HepG2 (cell line): Measurements from ENCODE around the gene MPC2. TPM values are rescaled to one million over a fixed set of nuclear protein-coding genes. Genes with fewer than 3 reads are reported as not detected.

Source experiments
- ATAC-seq: fragments of 200-7000 bp; cut with Tn5 transposase; 3 replicates; pipeline ENCODE4 v1.9.1; 2020; ENCODE audit warnings: mild to moderate bottlenecking, moderate library complexity
- BruUV-seq: library from RNA; stranded (reverse); fragments of 400-500 nt; replicated peaks from 2 replicates; lab custom pipeline; 2021; lab: Mats Ljungman, UMichigan
- CTCF ChIA-PET: fragments of 300-600 bp; formaldehyde crosslinking; extraction: SDS; loops from one replicate; lab custom pipeline; 2021; ENCODE audit warnings: low total read pairs, inconsistent platforms, low intra/inter-chr PET ratio; lab: Yijun Ruan, JAX
- POLR2A ChIA-PET: fragments of 350-600 bp; sonication (Branson Sonifier 250); formaldehyde crosslinking; loops from one replicate; lab custom pipeline; 2020; ENCODE audit warnings: antibody characterized with exemption, inconsistent platforms; lab: Yijun Ruan, JAX
- DNase-seq: peaks from one replicate; pipeline ENCODE4 v3.0.0-alpha.2; 2015; ENCODE audit warnings: low spot score
- FAIRE-seq: peaks from 3 replicates; lab custom pipeline; 2011; peaks lifted over from hg19 to GRCh38; lab: Jason Lieb, UNC
- H2AFZ ChIP-seq: one replicate; pipeline ENCODE4 v1.6.1; 2011; ENCODE audit warnings: low read length, inconsistent platforms
- H3K27ac ChIP-seq: fragments of 300-600 bp; 3 replicates; pipeline ENCODE4 v1.8.0; 2011; ENCODE audit warnings: mixed run types, mild to moderate bottlenecking, mixed read lengths, low read length, inconsistent platforms; ENCODE audit not compliant: insufficient read depth; ENCODE audit errors: extremely low read length
- H3K27me3 ChIP-seq, 2 experiments: fragments of 200-600 bp in 1 of 2; 2 replicates in 1 of 2; 3 replicates in 1 of 2; pipeline versions ENCODE4 v1.6.0 to v1.8.0; 2011; ENCODE audit warnings: low read length in 2 of 2, mild to moderate bottlenecking in 2 of 2, moderate library complexity in 2 of 2, inconsistent platforms in 1 of 2; ENCODE audit not compliant: insufficient read depth in 2 of 2, control insufficient read depth in 1 of 2
- H3K36me3 ChIP-seq, 2 experiments: fragments of 200-600 bp in 1 of 2; replicated peaks in 1 of 2; 2 replicates in 1 of 2; 3 replicates in 1 of 2; pipeline versions ENCODE4 v1.5.1 to v1.8.0; 2011; ENCODE audit warnings: low read length in 2 of 2, inconsistent platforms in 1 of 2; ENCODE audit not compliant: insufficient read depth in 2 of 2, control insufficient read depth in 1 of 2
- H3K4me1 ChIP-seq: 2 replicates; pipeline ENCODE4 v1.5.1; 2012; ENCODE audit warnings: low read length, inconsistent platforms; ENCODE audit not compliant: insufficient read depth
- H3K4me2 ChIP-seq: 2 replicates; pipeline ENCODE4 v1.6.0; 2011; ENCODE audit warnings: low read depth, low read length, inconsistent platforms
- H3K4me3 ChIP-seq, 3 experiments: fragments of 200-600 bp in 1 of 3; sonication (generic), shearing (Covaris generic) in 1 of 3; replicated peaks in 1 of 3; 2 replicates each; pipeline ENCODE4 v1.5.1; 2011 to 2016; ENCODE audit warnings: low read length in 3 of 3, inconsistent platforms in 2 of 3, low read depth in 2 of 3, mild to moderate bottlenecking in 2 of 3, control low read depth in 1 of 3, mixed read lengths in 1 of 3; ENCODE audit not compliant: insufficient read depth in 1 of 3
- H3K79me2 ChIP-seq: one replicate; pipeline ENCODE4 v1.6.1; 2011; ENCODE audit warnings: low read length, inconsistent platforms; ENCODE audit not compliant: insufficient read depth
- H3K9ac ChIP-seq: 2 replicates; pipeline ENCODE4 v1.6.0; 2011; ENCODE audit warnings: mild to moderate bottlenecking, low read depth, low read length, inconsistent platforms; ENCODE audit not compliant: insufficient read depth
- H3K9me3 ChIP-seq: 2 replicates; pipeline ENCODE4 v1.5.1; 2012; ENCODE audit warnings: mild to moderate bottlenecking, low read length
- H4K20me1 ChIP-seq: 2 replicates; pipeline ENCODE4 v1.6.0; 2011; ENCODE audit warnings: inconsistent platforms, mild to moderate bottlenecking, low read length, moderate library complexity; ENCODE audit not compliant: insufficient read depth
- IRX3 ChIP-seq: sonication (generic); formaldehyde crosslinking; IDR thresholded peaks from 2 replicates; pipeline ENCODE4 v1.8.1; 2023; ENCODE audit warnings: mild to moderate bottlenecking, low read depth, missing genetic modification reagents, borderline replicate concordance
- JUN ChIP-seq: sonication (generic); formaldehyde crosslinking; IDR thresholded peaks from 2 replicates; pipeline ENCODE4 v1.4.0; 2020; ENCODE audit warnings: mild to moderate bottlenecking, missing genetic modification reagents
- MIER3 ChIP-seq: IDR thresholded peaks from 2 replicates; pipeline ENCODE4 v1.6.1; 2016; ENCODE audit warnings: missing compliant biosample characterization, borderline replicate concordance
- NFE2L2 ChIP-seq: fragments of 150-350 bp; IDR thresholded peaks from 2 replicates; pipeline ENCODE4 v1.6.1; 2014; ENCODE audit warnings: low read length
- ONECUT2 ChIP-seq: sonication (generic); formaldehyde crosslinking; IDR thresholded peaks from 2 replicates; pipeline ENCODE4 v1.4.0; 2020; ENCODE audit warnings: missing genetic modification reagents
- SP1 ChIP-seq, 2 experiments: fragments of 450-650 bp in 1 of 2; sonication (generic) in 1 of 2; formaldehyde crosslinking in 1 of 2; IDR thresholded peaks; 2 replicates each; pipeline versions ENCODE4 v1.4.0 to v1.6.1; 2016 to 2020; ENCODE audit warnings: missing genetic modification reagents in 1 of 2
- ZNF839 ChIP-seq: sonication (generic); formaldehyde crosslinking; IDR thresholded peaks from 2 replicates; pipeline ENCODE4 v1.4.0; 2020; ENCODE audit warnings: missing genetic modification reagents, mild to moderate bottlenecking, borderline replicate concordance
- in situ Hi-C: cut with HindIII; loops from 2 replicates; pipeline ENCODE4 v1.10.0; 2017; ENCODE audit warnings: low pct_unique_long_range_greater_than_20kb; ENCODE audit not compliant: extremely low pct_ligation_motif_present
- intact Hi-C: fragments of 100-400 bp; cut with micrococcal nuclease; formaldehyde crosslinking; loops from one replicate; pipeline ENCODE4 v1.10.0; 2022; ENCODE audit not compliant: unreplicated experiment
- polyA plus RNA-seq, 8 experiments: library from polyadenylated mRNA; depleted of rRNA in 3 of 8; stranded (reverse) in 7 of 8; unstranded in 1 of 8; fragments of >200 nt; fragmentation: Illumina TruSeq in 4 of 8; extraction: Trizol in 4 of 8; gene quantifications; 2 replicates each; pipeline versions ENCODE4 v1.2.1 to v1.2.3, GENCODE V29; 2011 to 2016; ENCODE audit warnings: low read depth in 4 of 8, missing spikeins in 1 of 8, mixed read lengths in 1 of 8; ENCODE audit not compliant: insufficient read depth in 1 of 8
- total RNA-seq, 5 experiments: library from RNA; depleted of rRNA; stranded (reverse); fragments of >200 nt; fragmentation: Illumina TruSeq; extraction: Trizol; gene quantifications; 2 replicates each; pipeline ENCODE4 v1.2.3, GENCODE V29; 2016; ENCODE audit warnings: low read depth in 1 of 5
- TF ChIP-seq, protein P1 (sequence below): sonication (generic); formaldehyde crosslinking; conservative IDR thresholded peaks from 2 replicates; pipeline ENCODE4 v1.8.1; 2023; ENCODE audit warnings: missing genetic modification reagents
- TF ChIP-seq, protein P2 (sequence below), 2 experiments: sonication (generic) in 1 of 2; formaldehyde crosslinking in 1 of 2; IDR thresholded peaks; 2 replicates each; pipeline versions ENCODE4 v1.4.0 to v1.6.1; 2018 to 2020; ENCODE audit warnings: missing genetic modification reagents in 2 of 2, borderline replicate concordance in 1 of 2, low read depth in 1 of 2, mild to moderate bottlenecking in 1 of 2, missing biosample characterization in 1 of 2
- TF ChIP-seq, protein P3 (sequence below): IDR thresholded peaks from 2 replicates; pipeline ENCODE4 v1.6.1; 2018; ENCODE audit warnings: missing genetic modification reagents
- TF ChIP-seq, protein P4 (sequence below): sonication (generic); formaldehyde crosslinking; IDR thresholded peaks from 2 replicates; pipeline ENCODE4 v1.4.0; 2020; ENCODE audit warnings: missing genetic modification reagents
- TF ChIP-seq, protein P5 (sequence below): sonication (generic); formaldehyde crosslinking; IDR thresholded peaks from 2 replicates; pipeline ENCODE4 v1.4.0; 2020; ENCODE audit warnings: low read depth, mild to moderate bottlenecking, missing genetic modification reagents
- TF ChIP-seq, protein P6 (sequence below), 2 experiments: sonication (generic) in 1 of 2; formaldehyde crosslinking in 1 of 2; IDR thresholded peaks; 2 replicates each; pipeline versions ENCODE4 v1.5.1 to v1.6.1; 2011 to 2020; ENCODE audit warnings: borderline replicate concordance in 1 of 2, low read depth in 1 of 2, low read length in 1 of 2, mild to moderate bottlenecking in 1 of 2, missing genetic modification reagents in 1 of 2, moderate library complexity in 1 of 2

The MPC2 gene
- total and polyA plus RNA-seq, 2 of the 13 experiments (the other 11 are each of a cell fraction or from before 2014, with no cell fraction given) = 38.8 to 136 TPM

DNA sequence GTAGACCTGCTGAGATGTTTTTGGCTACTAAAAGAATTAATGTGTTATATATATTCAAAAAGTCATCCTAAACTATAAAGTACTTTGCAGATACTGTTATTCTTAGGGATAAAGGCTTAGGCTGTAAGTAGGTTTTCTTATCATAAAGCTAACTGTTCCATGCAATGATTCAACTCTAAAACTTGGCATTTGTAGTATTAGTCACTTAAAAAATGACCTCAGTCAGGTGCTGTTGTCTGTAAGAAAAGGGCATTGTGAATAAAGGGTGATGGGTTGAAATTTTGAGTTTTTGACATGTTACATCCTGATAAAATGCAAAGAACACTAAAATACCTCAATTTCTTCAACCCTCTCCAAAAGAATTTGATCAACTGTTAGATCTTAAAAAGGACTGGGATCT lies 55.8 kb downstream of the MPC2 start:
- DNase-seq = no peak
- peak overlapping the region; percentile 55 for H3K4me2 ChIP-seq
- TF ChIP-seq SP1 (IDR thresholded peaks at IDR 0.05) = no peak
- TF ChIP-seq SP1 (CRISPR knock-in tag; IDR thresholded peaks at IDR 0.05) = no peak
- TF ChIP-seq, protein P1, sequence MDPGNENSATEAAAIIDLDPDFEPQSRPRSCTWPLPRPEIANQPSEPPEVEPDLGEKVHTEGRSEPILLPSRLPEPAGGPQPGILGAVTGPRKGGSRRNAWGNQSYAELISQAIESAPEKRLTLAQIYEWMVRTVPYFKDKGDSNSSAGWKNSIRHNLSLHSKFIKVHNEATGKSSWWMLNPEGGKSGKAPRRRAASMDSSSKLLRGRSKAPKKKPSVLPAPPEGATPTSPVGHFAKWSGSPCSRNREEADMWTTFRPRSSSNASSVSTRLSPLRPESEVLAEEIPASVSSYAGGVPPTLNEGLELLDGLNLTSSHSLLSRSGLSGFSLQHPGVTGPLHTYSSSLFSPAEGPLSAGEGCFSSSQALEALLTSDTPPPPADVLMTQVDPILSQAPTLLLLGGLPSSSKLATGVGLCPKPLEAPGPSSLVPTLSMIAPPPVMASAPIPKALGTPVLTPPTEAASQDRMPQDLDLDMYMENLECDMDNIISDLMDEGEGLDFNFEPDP = no peak
- TF ChIP-seq IRX3 (CRISPR knock-in tag) = no peak
- TF ChIP-seq, protein P2, sequence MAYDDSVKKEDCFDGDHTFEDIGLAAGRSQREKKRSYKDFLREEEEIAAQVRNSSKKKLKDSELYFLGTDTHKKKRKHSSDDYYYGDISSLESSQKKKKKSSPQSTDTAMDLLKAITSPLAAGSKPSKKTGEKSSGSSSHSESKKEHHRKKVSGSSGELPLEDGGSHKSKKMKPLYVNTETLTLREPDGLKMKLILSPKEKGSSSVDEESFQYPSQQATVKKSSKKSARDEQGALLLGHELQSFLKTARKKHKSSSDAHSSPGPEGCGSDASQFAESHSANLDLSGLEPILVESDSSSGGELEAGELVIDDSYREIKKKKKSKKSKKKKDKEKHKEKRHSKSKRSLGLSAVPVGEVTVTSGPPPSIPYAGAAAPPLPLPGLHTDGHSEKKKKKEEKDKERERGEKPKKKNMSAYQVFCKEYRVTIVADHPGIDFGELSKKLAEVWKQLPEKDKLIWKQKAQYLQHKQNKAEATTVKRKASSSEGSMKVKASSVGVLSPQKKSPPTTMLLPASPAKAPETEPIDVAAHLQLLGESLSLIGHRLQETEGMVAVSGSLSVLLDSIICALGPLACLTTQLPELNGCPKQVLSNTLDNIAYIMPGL (CRISPR knock-in tag; IDR thresholded peaks at IDR 0.05; ENCODE audit: borderline replicate concordance in 1 of 2, low read depth in 1 of 2) = no peak
- no peak for TF ChIP-seq NFE2L2
- TF ChIP-seq, protein P3, sequence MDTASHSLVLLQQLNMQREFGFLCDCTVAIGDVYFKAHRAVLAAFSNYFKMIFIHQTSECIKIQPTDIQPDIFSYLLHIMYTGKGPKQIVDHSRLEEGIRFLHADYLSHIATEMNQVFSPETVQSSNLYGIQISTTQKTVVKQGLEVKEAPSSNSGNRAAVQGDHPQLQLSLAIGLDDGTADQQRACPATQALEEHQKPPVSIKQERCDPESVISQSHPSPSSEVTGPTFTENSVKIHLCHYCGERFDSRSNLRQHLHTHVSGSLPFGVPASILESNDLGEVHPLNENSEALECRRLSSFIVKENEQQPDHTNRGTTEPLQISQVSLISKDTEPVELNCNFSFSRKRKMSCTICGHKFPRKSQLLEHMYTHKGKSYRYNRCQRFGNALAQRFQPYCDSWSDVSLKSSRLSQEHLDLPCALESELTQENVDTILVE (CRISPR knock-in tag) = no peak
- TF ChIP-seq, protein P4, sequence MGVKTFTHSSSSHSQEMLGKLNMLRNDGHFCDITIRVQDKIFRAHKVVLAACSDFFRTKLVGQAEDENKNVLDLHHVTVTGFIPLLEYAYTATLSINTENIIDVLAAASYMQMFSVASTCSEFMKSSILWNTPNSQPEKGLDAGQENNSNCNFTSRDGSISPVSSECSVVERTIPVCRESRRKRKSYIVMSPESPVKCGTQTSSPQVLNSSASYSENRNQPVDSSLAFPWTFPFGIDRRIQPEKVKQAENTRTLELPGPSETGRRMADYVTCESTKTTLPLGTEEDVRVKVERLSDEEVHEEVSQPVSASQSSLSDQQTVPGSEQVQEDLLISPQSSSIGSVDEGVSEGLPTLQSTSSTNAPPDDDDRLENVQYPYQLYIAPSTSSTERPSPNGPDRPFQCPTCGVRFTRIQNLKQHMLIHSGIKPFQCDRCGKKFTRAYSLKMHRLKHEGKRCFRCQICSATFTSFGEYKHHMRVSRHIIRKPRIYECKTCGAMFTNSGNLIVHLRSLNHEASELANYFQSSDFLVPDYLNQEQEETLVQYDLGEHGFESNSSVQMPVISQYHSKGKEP = no peak
- no peak for TF ChIP-seq MIER3 (CRISPR knock-in tag)
- TF ChIP-seq JUN (CRISPR knock-in tag) = no peak
- TF ChIP-seq, protein P5, sequence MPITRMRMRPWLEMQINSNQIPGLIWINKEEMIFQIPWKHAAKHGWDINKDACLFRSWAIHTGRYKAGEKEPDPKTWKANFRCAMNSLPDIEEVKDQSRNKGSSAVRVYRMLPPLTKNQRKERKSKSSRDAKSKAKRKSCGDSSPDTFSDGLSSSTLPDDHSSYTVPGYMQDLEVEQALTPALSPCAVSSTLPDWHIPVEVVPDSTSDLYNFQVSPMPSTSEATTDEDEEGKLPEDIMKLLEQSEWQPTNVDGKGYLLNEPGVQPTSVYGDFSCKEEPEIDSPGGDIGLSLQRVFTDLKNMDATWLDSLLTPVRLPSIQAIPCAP = no peak
- TF ChIP-seq, protein P6, sequence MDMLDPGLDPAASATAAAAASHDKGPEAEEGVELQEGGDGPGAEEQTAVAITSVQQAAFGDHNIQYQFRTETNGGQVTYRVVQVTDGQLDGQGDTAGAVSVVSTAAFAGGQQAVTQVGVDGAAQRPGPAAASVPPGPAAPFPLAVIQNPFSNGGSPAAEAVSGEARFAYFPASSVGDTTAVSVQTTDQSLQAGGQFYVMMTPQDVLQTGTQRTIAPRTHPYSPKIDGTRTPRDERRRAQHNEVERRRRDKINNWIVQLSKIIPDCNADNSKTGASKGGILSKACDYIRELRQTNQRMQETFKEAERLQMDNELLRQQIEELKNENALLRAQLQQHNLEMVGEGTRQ (IDR thresholded peaks at IDR 0.05; ENCODE audit: low read depth, low read length) = no peak
- TF ChIP-seq, protein P6 (CRISPR knock-in tag; IDR thresholded peaks at IDR 0.05; ENCODE audit: borderline replicate concordance) = no peak
- TF ChIP-seq ONECUT2 (CRISPR knock-in tag) = no peak
- no peak for TF ChIP-seq ZNF839 (CRISPR knock-in tag)

More for the DNA sequence above, 55.8 kb downstream of the MPC2 start:
- Histone ChIP-seq H3K27ac (no peak overlapping the region), H3K79me2 (no peaks in the 10 kb centered on the region), H2AFZ (no peak overlapping the region), H3K9me3 (no peaks in the 10 kb centered on the region), H4K20me1 (no peaks in the 10 kb centered on the region), H3K27me3 (no peaks in the 10 kb centered on the region), H3K4me1 (peaks cover 29% of the 10 kb centered on the region), H3K9ac (no peak overlapping the region), H3K4me3 (no peak overlapping the region), H3K36me3 (no peaks in the 10 kb centered on the region)
- in situ Hi-C loops = no loop called here
- no TSS peak for BruUV-seq
- intact Hi-C loops = no loop called here
- ATAC-seq (no peak), FAIRE-seq (no peak)
- ChIA-PET CTCF (no interaction called here), POLR2A (no interaction called here)
